ENCODE measurements around the gene KIF17. TPM values are rescaled to one million over a fixed set of nuclear protein-coding genes. Genes with fewer than 3 reads are reported as not detected.

The KIF17 gene
- total RNA-seq, 1 donor from 2014 or later, result 2.2 TPM

GRCh38 chr1:20633190-20634064 is 84.4 kb downstream of the KIF17 start, which contains the start of gene PINK1:
PINK1 (plus strand) TSS chr1:20633458; CDS start chr1:20633549, 91 bp downstream.
- peak; percentile 86 for TF ChIP-seq CTCF (IDR thresholded peaks at IDR 0.05; ENCODE audit: insufficient read depth, low read depth, low read length)
- no peak for TF ChIP-seq EZH2 (IDR thresholded peaks at IDR 0.05; ENCODE audit: insufficient read depth, low read length)
- Histone ChIP-seq H3K9me3 (ENCODE audit: insufficient read depth, low read depth, low read length) (no peaks in the 10 kb centered on the region), H3K4me2 (ENCODE audit: low read length) (peak within 1 kb of the TSS; percentile 96), H3K4me1 (ENCODE audit: insufficient read depth, low read length) (peaks cover 9% of the 10 kb centered on the region), H4K20me1 (ENCODE audit: insufficient read depth, low read length) (peaks cover 21% of the 10 kb centered on the region), H3K9ac (ENCODE audit: low read length) (peak within 1 kb of the TSS; percentile 87), H3K79me2 (ENCODE audit: insufficient read depth, low read length) (peaks cover 9% of the 10 kb centered on the region), H3K4me3 (ENCODE audit: insufficient read depth, low read depth, low read length) (peak within 1 kb of the TSS; percentile 86), H2AFZ (ENCODE audit: low read depth, low read length) (peak within 1 kb of the TSS; percentile 94), H3K27ac (ENCODE audit: low read depth, low read length) (peak within 1 kb of the TSS; percentile 55), H3K27me3 (ENCODE audit: insufficient read depth, low read length) (peaks cover 2% of the 10 kb centered on the region), H3K36me3 (ENCODE audit: insufficient read depth, low read length) (peaks cover 4% of the 10 kb centered on the region)
- Mint-ChIP-seq H3K4me1 (ENCODE audit: low read depth, unreplicated experiment) (no peaks in the 10 kb centered on the region), H3K27me3 (ENCODE audit: low read depth, unreplicated experiment) (no peaks in the 10 kb centered on the region), H3K9me3 (ENCODE audit: unreplicated experiment) (no peaks in the 10 kb centered on the region), H3K4me3 (ENCODE audit: unreplicated experiment) (peak within 1 kb of the TSS; percentile 87), H3K27ac (ENCODE audit: unreplicated experiment) (peak within 1 kb of the TSS; percentile 53), H3K36me3 (ENCODE audit: low read depth, unreplicated experiment) (peaks cover 11% of the 10 kb centered on the region)
- FAIRE-seq, result no peak
- DNase-seq (ENCODE audit: low read depth), result peak; percentile 32

- Histone ChIP-seq H3K4me1 (ENCODE audit: insufficient read depth, low read length) (peaks cover 9% of the 10 kb centered on the region), H3K4me3 (ENCODE audit: insufficient read depth, low read depth, low read length) (no peak overlapping the region), H2AFZ (ENCODE audit: low read depth, low read length) (no peak overlapping the region), H3K4me2 (ENCODE audit: low read length) (no peak overlapping the region), H3K36me3 (ENCODE audit: insufficient read depth, low read length) (no peaks in the 10 kb centered on the region), H3K27me3 (ENCODE audit: insufficient read depth, low read length) (peaks cover 2% of the 10 kb centered on the region), H3K9ac (ENCODE audit: low read length) (no peak overlapping the region), H3K27ac (ENCODE audit: low read depth, low read length) (no peak overlapping the region), H4K20me1 (ENCODE audit: insufficient read depth, low read length) (peaks cover 21% of the 10 kb centered on the region), H3K79me2 (ENCODE audit: insufficient read depth, low read length) (peaks cover 9% of the 10 kb centered on the region), H3K9me3 (ENCODE audit: insufficient read depth, low read depth, low read length) (no peaks in the 10 kb centered on the region)
- Mint-ChIP-seq H3K9me3 (ENCODE audit: unreplicated experiment) (no peaks in the 10 kb centered on the region), H3K4me3 (ENCODE audit: unreplicated experiment) (peak overlapping the region; percentile 76), H3K27me3 (ENCODE audit: low read depth, unreplicated experiment) (no peaks in the 10 kb centered on the region), H3K4me1 (ENCODE audit: low read depth, unreplicated experiment) (no peaks in the 10 kb centered on the region), H3K36me3 (ENCODE audit: low read depth, unreplicated experiment) (peaks cover 5% of the 10 kb centered on the region), H3K27ac (ENCODE audit: unreplicated experiment) (no peak overlapping the region)
- no peak for DNase-seq (ENCODE audit: low read depth)
- FAIRE-seq, result no peak
- TF ChIP-seq CTCF (IDR thresholded peaks at IDR 0.05; ENCODE audit: insufficient read depth, low read depth, low read length), result no peak
- no peak for TF ChIP-seq EZH2 (IDR thresholded peaks at IDR 0.05; ENCODE audit: insufficient read depth, low read length)
Observed at GRCh38 chr1:20632386-20632785, 85.4 kb downstream of the KIF17 start.

- Mint-ChIP-seq H3K27ac (ENCODE audit: unreplicated experiment) (no peak overlapping the region), H3K4me3 (ENCODE audit: unreplicated experiment) (no peak overlapping the region), H3K9me3 (ENCODE audit: unreplicated experiment) (no peaks in the 10 kb centered on the region), H3K36me3 (ENCODE audit: low read depth, unreplicated experiment) (no peaks in the 10 kb centered on the region), H3K27me3 (ENCODE audit: low read depth, unreplicated experiment) (no peaks in the 10 kb centered on the region), H3K4me1 (ENCODE audit: low read depth, unreplicated experiment) (no peaks in the 10 kb centered on the region)
- H3K4me2 ChIP-seq (ENCODE audit: low read length), result no peak overlapping the region
- TF ChIP-seq EZH2 (IDR thresholded peaks at IDR 0.05; ENCODE audit: insufficient read depth, low read length), result no peak
- no peak for TF ChIP-seq CTCF (IDR thresholded peaks at IDR 0.05; ENCODE audit: insufficient read depth, low read depth, low read length)
- H3K79me2 ChIP-seq (ENCODE audit: insufficient read depth, low read length), result peaks cover 6% of the 10 kb centered on the region
- FAIRE-seq (no peak), DNase-seq (ENCODE audit: low read depth) (no peak)
- H2AFZ ChIP-seq (ENCODE audit: low read depth, low read length), result no peak overlapping the region
- no peaks in the 10 kb centered on the region for H3K9me3 ChIP-seq (ENCODE audit: insufficient read depth, low read depth, low read length)
- H3K4me1 ChIP-seq (ENCODE audit: insufficient read depth, low read length), result peaks cover 9% of the 10 kb centered on the region
- no peak overlapping the region for H3K27ac ChIP-seq (ENCODE audit: low read depth, low read length)
- H4K20me1 ChIP-seq (ENCODE audit: insufficient read depth, low read length), result peaks cover 11% of the 10 kb centered on the region
- H3K9ac ChIP-seq (ENCODE audit: low read length), result no peak overlapping the region
- H3K36me3 ChIP-seq (ENCODE audit: insufficient read depth, low read length), result no peaks in the 10 kb centered on the region
- H3K27me3 ChIP-seq (ENCODE audit: insufficient read depth, low read length), result peaks cover 2% of the 10 kb centered on the region
- no peak overlapping the region for H3K4me3 ChIP-seq (ENCODE audit: insufficient read depth, low read depth, low read length)
Observed at GRCh38 chr1:20630729-20631128, 87.1 kb downstream of the KIF17 start.
